ENCODE measurements around the gene STK16.

The STK16 gene

DNA sequence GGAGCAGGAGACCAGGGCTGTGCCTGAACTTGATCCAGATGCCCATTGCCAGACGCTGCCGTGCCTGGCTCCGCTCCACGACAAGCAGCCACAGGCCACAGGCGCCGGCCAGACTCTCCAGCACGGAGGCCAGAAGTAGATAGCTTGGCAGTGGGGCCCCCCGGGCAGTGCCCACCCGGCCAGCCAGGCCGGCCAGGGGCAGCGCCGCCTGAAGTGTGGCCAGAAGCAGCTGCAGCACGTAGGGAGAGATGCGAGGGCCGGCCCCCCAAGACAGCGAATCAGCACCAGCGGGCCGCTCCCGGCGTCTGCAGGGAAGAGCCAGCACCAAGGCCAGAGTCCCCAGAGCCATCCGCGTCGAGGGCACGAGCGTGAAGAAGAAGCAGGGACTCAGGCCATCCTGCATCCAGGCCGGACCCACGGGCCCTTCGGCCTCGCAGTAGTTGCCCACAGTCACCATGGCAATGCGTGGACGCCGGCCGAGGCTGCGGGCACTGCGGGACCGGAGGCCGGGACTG is 27.0 kb upstream of the STK16 start:
- peak overlapping the region; percentile 96 for H3K27ac ChIP-seq (ENCODE audit: low read depth, low read length)

GRCh38 chr2:219218732-219219701 is 26.3 kb upstream of the STK16 start, which contains the start of gene ABCB6:
Gene ABCB6, minus strand, starts transcription at chr2:219218958. Its CDS starts 285 bp downstream, at chr2:219218673.
- Histone ChIP-seq H3K79me1 (ENCODE audit: low read length) (peaks cover 6% of the 10 kb centered on the region), H3K56ac (ENCODE audit: low read length) (peak within 1 kb of the TSS; percentile 99), H2BK120ac (ENCODE audit: low read depth, low read length) (peak within 1 kb of the TSS; percentile 3), H3K27ac (ENCODE audit: low read depth, low read length) (peak within 1 kb of the TSS; percentile 96), H3K4me2 (ENCODE audit: low read length) (peak within 1 kb of the TSS; percentile 98), H2AK5ac (ENCODE audit: low read length) (no peak within 1 kb of the TSS), H3K4me1 (ENCODE audit: control insufficient read depth, low read depth, low read length) (peaks cover 2% of the 10 kb centered on the region), H3K9ac (ENCODE audit: low read length) (peak within 1 kb of the TSS; percentile 96), H4K8ac (ENCODE audit: low read depth, low read length) (no peak within 1 kb of the TSS), H3K23ac (ENCODE audit: low read length) (peak within 1 kb of the TSS; percentile 98), H3K4ac (ENCODE audit: low read depth, low read length) (peak within 1 kb of the TSS; percentile 44), H3K4me3 (ENCODE audit: low read length) (peak within 1 kb of the TSS; percentile 87), H2BK5ac (ENCODE audit: low read length) (peak within 1 kb of the TSS; percentile 54), H3K27me3 (ENCODE audit: insufficient read depth, low read length, poor library complexity) (no peaks in the 10 kb centered on the region), H3K36me3 (ENCODE audit: control insufficient read depth, insufficient read depth, low read length) (peaks cover 4% of the 10 kb centered on the region), H4K5ac (ENCODE audit: low read length) (no peak within 1 kb of the TSS), H3K18ac (ENCODE audit: low read length) (peak within 1 kb of the TSS; percentile 8), H2BK15ac (replicated peaks; ENCODE audit: low read depth) (no peak within 1 kb of the TSS), H3K79me2 (ENCODE audit: control insufficient read depth, insufficient read depth, low read length) (no peaks in the 10 kb centered on the region)
- DNase-seq = peak; percentile 96
- no CpG with 5 or more reads among the region's 71 CpGs for WGBS (ENCODE audit: extremely low coverage, insufficient coverage, low lambda C conversion rate)

More for the DNA sequence above, 27.0 kb upstream of the STK16 start:
- H3K27me3 ChIP-seq (ENCODE audit: insufficient read depth, low read length, poor library complexity) = no peaks in the 10 kb centered on the region
- H3K4me2 ChIP-seq (ENCODE audit: low read length) = peak overlapping the region; percentile 98
- no peak overlapping the region for H4K8ac ChIP-seq (ENCODE audit: low read depth, low read length)
- peaks cover 6% of the 10 kb centered on the region for H3K79me1 ChIP-seq (ENCODE audit: low read length)
- no peak overlapping the region for H4K5ac ChIP-seq (ENCODE audit: low read length)
- peak overlapping the region; percentile 96 for H3K9ac ChIP-seq (ENCODE audit: low read length)
- peak overlapping the region; percentile 98 for H3K23ac ChIP-seq (ENCODE audit: low read length)
- DNase-seq = peak; percentile 91
- H3K79me2 ChIP-seq (ENCODE audit: control insufficient read depth, insufficient read depth, low read length) = no peaks in the 10 kb centered on the region
- H3K56ac ChIP-seq (ENCODE audit: low read length) = peak overlapping the region; percentile 99
- H3K4me1 ChIP-seq (ENCODE audit: control insufficient read depth, low read depth, low read length) = peaks cover 2% of the 10 kb centered on the region
- H3K4me3 ChIP-seq (ENCODE audit: low read length) = peak overlapping the region; percentile 87
- WGBS (ENCODE audit: extremely low coverage, insufficient coverage, low lambda C conversion rate) = no CpG with 5 or more reads among the region's 37 CpGs
- peak overlapping the region; percentile 6 for H3K18ac ChIP-seq (ENCODE audit: low read length)
- H2BK15ac ChIP-seq (replicated peaks; ENCODE audit: low read depth) = no peak overlapping the region
- H3K4ac ChIP-seq (ENCODE audit: low read depth, low read length) = peak overlapping the region; percentile 44
- H3K36me3 ChIP-seq (ENCODE audit: control insufficient read depth, insufficient read depth, low read length) = peaks cover 2% of the 10 kb centered on the region
- peak overlapping the region; percentile 38 for H2BK5ac ChIP-seq (ENCODE audit: low read length)
- peak overlapping the region; percentile 3 for H2BK120ac ChIP-seq (ENCODE audit: low read depth, low read length)
- H2AK5ac ChIP-seq (ENCODE audit: low read length) = no peak overlapping the region

DNA sequence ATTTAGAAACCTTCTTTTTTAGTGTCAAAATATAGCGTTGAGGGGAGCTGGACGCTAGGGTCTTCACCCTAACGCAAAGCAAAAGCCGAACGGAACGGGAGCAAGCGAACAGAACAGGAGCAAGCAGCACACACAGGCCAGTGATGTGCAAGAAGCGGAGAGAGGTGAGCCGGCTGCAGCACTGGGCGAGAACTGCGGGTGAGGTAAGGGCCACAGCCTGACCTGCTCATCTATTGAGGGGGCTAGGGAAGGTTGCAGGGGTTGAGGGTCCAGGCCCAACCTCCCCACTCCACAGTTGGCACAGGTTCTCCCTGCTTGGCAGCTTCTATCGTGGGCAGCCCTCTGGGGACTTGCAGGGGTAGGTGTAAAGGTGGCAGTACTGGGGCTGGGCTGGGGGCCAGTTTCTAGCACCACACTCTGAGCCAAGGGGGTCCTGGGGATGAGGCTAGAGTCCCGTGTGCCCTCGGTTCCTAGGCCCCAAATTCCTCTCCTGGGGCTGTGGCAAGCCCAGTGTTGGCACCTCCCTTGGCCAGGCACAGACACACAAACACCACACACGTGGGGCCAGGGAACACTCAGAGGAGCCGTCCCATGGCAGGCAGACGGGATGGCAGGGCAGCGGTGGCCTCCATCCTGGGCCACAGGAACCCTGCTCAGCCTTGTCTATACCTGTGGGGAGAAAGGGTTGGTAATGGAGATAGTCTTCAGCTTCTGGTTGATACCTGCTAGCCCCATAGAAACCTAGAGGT is 25.3 kb upstream of the STK16 start:
- Histone ChIP-seq H2BK5ac (ENCODE audit: low read length) (no peak overlapping the region), H3K4me3 (ENCODE audit: low read length) (no peak overlapping the region), H3K4ac (ENCODE audit: low read depth, low read length) (no peak overlapping the region), H2BK120ac (ENCODE audit: low read depth, low read length) (no peak overlapping the region), H3K79me1 (ENCODE audit: low read length) (peaks cover 6% of the 10 kb centered on the region), H3K79me2 (ENCODE audit: control insufficient read depth, insufficient read depth, low read length) (no peaks in the 10 kb centered on the region), H4K5ac (ENCODE audit: low read length) (no peak overlapping the region), H3K27me3 (ENCODE audit: insufficient read depth, low read length, poor library complexity) (no peaks in the 10 kb centered on the region), H3K9ac (ENCODE audit: low read length) (peak overlapping the region; percentile 22), H3K36me3 (ENCODE audit: control insufficient read depth, insufficient read depth, low read length) (peaks cover 1% of the 10 kb centered on the region), H3K4me1 (ENCODE audit: control insufficient read depth, low read depth, low read length) (peaks cover 2% of the 10 kb centered on the region), H3K56ac (ENCODE audit: low read length) (peak overlapping the region; percentile 39), H3K23ac (ENCODE audit: low read length) (no peak overlapping the region), H2BK15ac (replicated peaks; ENCODE audit: low read depth) (no peak overlapping the region), H4K8ac (ENCODE audit: low read depth, low read length) (no peak overlapping the region), H2AK5ac (ENCODE audit: low read length) (no peak overlapping the region), H3K18ac (ENCODE audit: low read length) (no peak overlapping the region), H3K4me2 (ENCODE audit: low read length) (no peak overlapping the region), H3K27ac (ENCODE audit: low read depth, low read length) (no peak overlapping the region)
- WGBS (ENCODE audit: extremely low coverage, insufficient coverage, low lambda C conversion rate) = no CpG with 5 or more reads among the region's 18 CpGs
- no peak for DNase-seq

DNA sequence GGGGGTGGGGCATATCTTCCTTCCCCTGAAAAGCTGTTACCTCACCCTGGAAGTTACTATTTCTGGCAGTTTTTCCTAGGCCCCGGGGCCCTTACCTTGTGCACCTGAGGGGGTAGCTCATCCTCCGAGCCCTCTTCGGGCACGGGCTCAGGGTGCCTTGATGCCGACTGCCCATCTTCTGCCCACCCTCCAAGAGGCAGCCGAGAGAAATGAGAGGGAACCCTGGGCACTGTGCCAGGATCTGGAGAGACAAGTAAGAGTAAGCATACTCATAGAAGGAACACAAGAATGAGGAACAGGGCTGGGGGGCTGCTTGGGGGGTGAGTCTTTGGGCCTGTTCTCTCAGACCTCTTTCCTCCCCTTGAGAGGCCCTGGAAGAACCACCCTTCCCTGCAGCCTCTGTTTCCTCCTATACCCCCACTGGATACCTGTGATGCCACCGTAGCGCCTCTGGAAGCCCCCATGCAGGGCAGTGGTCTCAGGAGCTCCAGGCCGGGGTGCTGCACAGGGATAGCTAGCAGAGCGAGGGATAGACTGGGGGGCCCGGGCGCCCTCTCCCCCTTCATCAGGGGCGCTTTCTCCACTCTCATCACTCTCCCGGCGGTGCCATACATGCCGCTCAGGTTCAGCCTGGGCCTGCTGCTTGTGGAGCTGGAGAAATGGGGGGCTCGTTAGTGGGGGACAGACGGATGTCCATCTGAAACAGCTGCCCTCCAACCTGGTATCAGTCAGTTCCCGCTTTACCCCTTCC is 24.5 kb upstream of the STK16 start:
- H3K4me2 ChIP-seq (ENCODE audit: low read length) = no peak overlapping the region
- H3K4me1 ChIP-seq (ENCODE audit: control insufficient read depth, low read depth, low read length) = peaks cover 2% of the 10 kb centered on the region
- H2AK5ac ChIP-seq (ENCODE audit: low read length) = no peak overlapping the region
- H2BK120ac ChIP-seq (ENCODE audit: low read depth, low read length) = no peak overlapping the region
- no peak overlapping the region for H3K9ac ChIP-seq (ENCODE audit: low read length)
- no CpG with 5 or more reads among the region's 19 CpGs for WGBS (ENCODE audit: extremely low coverage, insufficient coverage, low lambda C conversion rate)
- no peak overlapping the region for H3K23ac ChIP-seq (ENCODE audit: low read length)
- H3K18ac ChIP-seq (ENCODE audit: low read length) = no peak overlapping the region
- H3K36me3 ChIP-seq (ENCODE audit: control insufficient read depth, insufficient read depth, low read length) = peaks cover 1% of the 10 kb centered on the region
- H2BK5ac ChIP-seq (ENCODE audit: low read length) = no peak overlapping the region
- no peak overlapping the region for H2BK15ac ChIP-seq (replicated peaks; ENCODE audit: low read depth)
- H3K4me3 ChIP-seq (ENCODE audit: low read length) = no peak overlapping the region
- H3K27me3 ChIP-seq (ENCODE audit: insufficient read depth, low read length, poor library complexity) = no peaks in the 10 kb centered on the region
- H3K27ac ChIP-seq (ENCODE audit: low read depth, low read length) = no peak overlapping the region
- DNase-seq = no peak
- H3K79me1 ChIP-seq (ENCODE audit: low read length) = peaks cover 6% of the 10 kb centered on the region
- H4K5ac ChIP-seq (ENCODE audit: low read length) = no peak overlapping the region
- no peak overlapping the region for H3K4ac ChIP-seq (ENCODE audit: low read depth, low read length)
- no peak overlapping the region for H3K56ac ChIP-seq (ENCODE audit: low read length)
- H4K8ac ChIP-seq (ENCODE audit: low read depth, low read length) = no peak overlapping the region
- no peaks in the 10 kb centered on the region for H3K79me2 ChIP-seq (ENCODE audit: control insufficient read depth, insufficient read depth, low read length)

DNA sequence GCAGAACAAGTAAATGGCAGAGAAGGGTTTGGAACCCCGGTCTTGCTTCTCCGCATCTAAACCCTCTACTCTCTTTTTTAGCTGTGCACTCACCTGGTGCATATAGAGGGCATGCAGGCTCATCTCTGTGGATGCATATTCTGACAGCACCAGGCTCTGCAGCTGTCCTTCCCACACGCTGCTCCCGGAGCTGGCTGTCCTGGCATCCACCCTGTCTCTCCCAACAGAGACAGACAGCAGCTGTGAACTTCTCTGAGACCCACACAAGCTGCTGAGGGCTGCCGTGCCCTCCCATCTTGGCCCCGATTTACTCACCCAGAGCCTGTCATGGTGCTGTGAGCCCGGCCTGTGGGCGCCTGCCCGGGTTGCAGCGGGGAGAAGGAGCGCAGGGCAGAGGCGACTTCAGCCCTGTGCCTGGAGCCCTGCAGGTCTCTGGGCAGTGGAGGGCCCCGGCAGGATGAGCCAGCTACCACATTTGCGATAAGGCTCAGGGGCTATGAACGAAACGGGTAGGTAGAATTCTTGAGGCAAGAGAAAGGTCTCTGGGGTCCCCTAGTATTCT is 23.2 kb upstream of the STK16 start:
- H2BK120ac ChIP-seq (ENCODE audit: low read depth, low read length) = no peak overlapping the region
- H3K4me1 ChIP-seq (ENCODE audit: control insufficient read depth, low read depth, low read length) = no peaks in the 10 kb centered on the region
- no peak overlapping the region for H2AK5ac ChIP-seq (ENCODE audit: low read length)
- no peak overlapping the region for H3K27ac ChIP-seq (ENCODE audit: low read depth, low read length)
- no peaks in the 10 kb centered on the region for H3K79me2 ChIP-seq (ENCODE audit: control insufficient read depth, insufficient read depth, low read length)
- H3K18ac ChIP-seq (ENCODE audit: low read length) = no peak overlapping the region
- no peak overlapping the region for H4K8ac ChIP-seq (ENCODE audit: low read depth, low read length)
- H3K36me3 ChIP-seq (ENCODE audit: control insufficient read depth, insufficient read depth, low read length) = peaks cover 1% of the 10 kb centered on the region
- no peak overlapping the region for H3K4ac ChIP-seq (ENCODE audit: low read depth, low read length)
- no peaks in the 10 kb centered on the region for H3K27me3 ChIP-seq (ENCODE audit: insufficient read depth, low read length, poor library complexity)
- H2BK5ac ChIP-seq (ENCODE audit: low read length) = no peak overlapping the region
- no peaks in the 10 kb centered on the region for H3K79me1 ChIP-seq (ENCODE audit: low read length)
- H3K4me2 ChIP-seq (ENCODE audit: low read length) = no peak overlapping the region
- H4K5ac ChIP-seq (ENCODE audit: low read length) = no peak overlapping the region
- H3K23ac ChIP-seq (ENCODE audit: low read length) = no peak overlapping the region
- no peak overlapping the region for H3K9ac ChIP-seq (ENCODE audit: low read length)
- no peak overlapping the region for H3K4me3 ChIP-seq (ENCODE audit: low read length)
- H2BK15ac ChIP-seq (replicated peaks; ENCODE audit: low read depth) = no peak overlapping the region
- WGBS (ENCODE audit: extremely low coverage, insufficient coverage, low lambda C conversion rate) = no CpG with 5 or more reads among the region's 16 CpGs
- no peak for DNase-seq
- no peak overlapping the region for H3K56ac ChIP-seq (ENCODE audit: low read length)

Measured in mesendoderm (in vitro differentiated cells).